Measurements from ENCODE around the gene ACR.

GRCh38 chr22:50702261-50702671 lies 35.7 kb upstream of the ACR start:
- no peak for TF ChIP-seq CTCF (conservative IDR thresholded peaks at IDR 0.05 in 1 of 2, IDR thresholded peaks at IDR 0.05 in 1 of 2; ENCODE audit: extremely low read depth in 1 of 2, insufficient read depth in 1 of 2, low read depth in 1 of 2, low read length in 2 of 2)
- TF ChIP-seq EZH2 (IDR thresholded peaks at IDR 0.05; ENCODE audit: borderline replicate concordance, low read length): no peak
